Endothelial cell of umbilical vein (primary cell): ENCODE data around the gene TNRC6C. TPM values are rescaled to one million over a fixed set of nuclear protein-coding genes. Genes with fewer than 3 reads are reported as not detected.

Source experiments
- BruUV-seq: library from RNA; stranded (reverse); fragments of 400-500 nt; replicated peaks from 2 replicates; lab custom pipeline; 2021; lab: Mats Ljungman, UMichigan
- CTCF ChIA-PET: fragments of 300-600, 350-600 bp; sonication (Branson Sonifier 250); formaldehyde crosslinking; loops from one replicate; lab custom pipeline; 2021; ENCODE audit warnings: antibody characterized with exemption, inconsistent platforms; lab: Charles Lee
- POLR2A ChIA-PET: fragments of 300-600, 350-600 bp; sonication (Branson Sonifier 250); formaldehyde crosslinking; loops from one replicate; lab custom pipeline; 2021; ENCODE audit warnings: antibody characterized with exemption, inconsistent platforms; lab: Charles Lee
- DNase-seq: peaks from one replicate; pipeline ENCODE4 v3.0.0-alpha.2; 2011; ENCODE audit warnings: low read depth, low spot score
- FAIRE-seq: peaks from 2 replicates; lab custom pipeline; 2011; peaks lifted over from hg19 to GRCh38; lab: Jason Lieb, UNC
- H2AFZ ChIP-seq: 2 replicates; pipeline ENCODE4 v1.6.0; 2012; ENCODE audit warnings: low read depth, low read length, control low read depth, inconsistent platforms
- H3K27ac ChIP-seq: 2 replicates; pipeline ENCODE4 v1.5.1; 2011; ENCODE audit warnings: low read depth, mild to moderate bottlenecking, control low read depth, low read length, moderate library complexity; ENCODE audit not compliant: insufficient read depth
- H3K27me3 ChIP-seq, 2 experiments: 2 replicates each; pipeline versions ENCODE4 v1.6.0 to v1.6.1; 2011; ENCODE audit warnings: low read length in 2 of 2, mixed read lengths in 1 of 2; ENCODE audit not compliant: control insufficient read depth in 2 of 2, insufficient read depth in 2 of 2
- H3K36me3 ChIP-seq, 2 experiments: 2 replicates in 1 of 2; 3 replicates in 1 of 2; pipeline ENCODE4 v1.5.1; 2011; ENCODE audit warnings: low read length in 2 of 2, mild to moderate bottlenecking in 1 of 2, moderate library complexity in 1 of 2; ENCODE audit not compliant: control insufficient read depth in 2 of 2, insufficient read depth in 2 of 2; ENCODE audit errors: extremely low read depth in 1 of 2
- H3K4me1 ChIP-seq: 3 replicates; pipeline ENCODE4 v1.5.1; 2011; ENCODE audit warnings: mild to moderate bottlenecking, low read length; ENCODE audit not compliant: control insufficient read depth, insufficient read depth; ENCODE audit errors: extremely low read depth
- H3K4me2 ChIP-seq: 2 replicates; pipeline ENCODE4 v1.6.1; 2011; ENCODE audit warnings: low read length, control low read depth, mixed read lengths; ENCODE audit not compliant: insufficient read depth
- H3K4me3 ChIP-seq, 3 experiments: fragments of 200-600 bp in 1 of 3; sonication (generic), shearing (Covaris generic) in 1 of 3; replicated peaks in 1 of 3; 2 replicates each; pipeline ENCODE4 v1.5.1; 2011 to 2016; ENCODE audit warnings: control low read depth in 3 of 3, low read length in 3 of 3, mild to moderate bottlenecking in 2 of 3, inconsistent platforms in 1 of 3, low read depth in 1 of 3, moderate library complexity in 1 of 3; ENCODE audit not compliant: insufficient read depth in 1 of 3
- H3K79me2 ChIP-seq: 2 replicates; pipeline ENCODE4 v1.6.0; 2012; ENCODE audit warnings: low read length, inconsistent platforms; ENCODE audit not compliant: control insufficient read depth, insufficient read depth
- H3K9ac ChIP-seq: replicated peaks from 2 replicates; pipeline ENCODE3; 2011; ENCODE audit warnings: low read length, control low read depth; ENCODE audit not compliant: insufficient read depth; ENCODE audit errors: extremely low read depth
- H3K9me1 ChIP-seq: replicated peaks from 3 replicates; pipeline ENCODE4 v1.6.0; 2011; ENCODE audit warnings: mild to moderate bottlenecking, low read length; ENCODE audit not compliant: control insufficient read depth, insufficient read depth; ENCODE audit errors: extremely low read depth
- H3K9me3 ChIP-seq: replicated peaks from 2 replicates; pipeline ENCODE4 v1.5.1; 2012; ENCODE audit warnings: low read length, inconsistent platforms; ENCODE audit not compliant: control insufficient read depth, insufficient read depth
- H4K20me1 ChIP-seq: replicated peaks from 2 replicates; pipeline ENCODE3; 2011; ENCODE audit warnings: mild to moderate bottlenecking, low read length; ENCODE audit not compliant: control insufficient read depth, insufficient read depth; ENCODE audit errors: extremely low read depth
- CTCF ChIP-seq, 2 donors: IDR thresholded peaks; 1 replicate in 1 of 2; 2 replicates in 1 of 2; pipeline ENCODE4 v1.5.1; 2011; ENCODE audit warnings: low read length in 2 of 2, mild to moderate bottlenecking in 2 of 2, moderate library complexity in 2 of 2, control low read depth in 1 of 2, inconsistent platforms in 1 of 2, low read depth in 1 of 2; ENCODE audit not compliant: insufficient read depth in 1 of 2; ENCODE audit errors: extremely low read depth in 1 of 2
- EZH2 ChIP-seq: IDR thresholded peaks from 2 replicates; pipeline ENCODE4 v1.6.1; 2012; ENCODE audit warnings: borderline replicate concordance, low read depth, mild to moderate bottlenecking, moderate library complexity, low read length, inconsistent platforms; ENCODE audit not compliant: severe bottlenecking
- FOS ChIP-seq: IDR thresholded peaks from 2 replicates; pipeline ENCODE4 v1.6.1; 2011; ENCODE audit warnings: mild to moderate bottlenecking, low read length, moderate library complexity, borderline replicate concordance; ENCODE audit not compliant: insufficient read depth
- GATA2 ChIP-seq: IDR thresholded peaks from 2 replicates; pipeline ENCODE4 v1.7.0; 2011; ENCODE audit warnings: low read depth, mild to moderate bottlenecking, moderate library complexity, mixed read lengths, low read length; ENCODE audit not compliant: insufficient read length, insufficient read depth
- JUN ChIP-seq: IDR thresholded peaks from 2 replicates; pipeline ENCODE4 v1.6.1; 2011; ENCODE audit warnings: borderline replicate concordance, low read depth; ENCODE audit not compliant: insufficient read length, insufficient read depth
- MYC ChIP-seq: IDR thresholded peaks from one replicate; pipeline ENCODE4 v1.6.1; 2011; ENCODE audit warnings: mild to moderate bottlenecking, low read depth, low read length
- POLR2A ChIP-seq: IDR thresholded peaks from 2 replicates; pipeline ENCODE4 v1.6.1; 2012; ENCODE audit warnings: low read depth, mild to moderate bottlenecking, control low read depth, low read length
- POLR2AphosphoS5 ChIP-seq: IDR thresholded peaks from 2 replicates; pipeline ENCODE4 v1.6.1; 2012; ENCODE audit warnings: low read depth, mild to moderate bottlenecking, control low read depth, low read length, moderate library complexity; ENCODE audit not compliant: insufficient read depth
- dilution Hi-C: fragments of 300-500 bp; cut with MboI; formaldehyde crosslinking; loops from one replicate; pipeline ENCODE4 v1.15.0; 2019; ENCODE audit warnings: low sequenced_read_pairs; ENCODE audit not compliant: extremely low pct_ligation_motif_present
- intact Hi-C: fragments of 100-400 bp; cut with micrococcal nuclease; formaldehyde crosslinking; loops from one replicate; pipeline ENCODE4 v1.10.0; 2022
- polyA plus RNA-seq, 4 experiments: library from polyadenylated mRNA; depleted of rRNA in 3 of 4; stranded (reverse) in 3 of 4; unstranded in 1 of 4; fragments of >200 nt; gene quantifications; 2 replicates each; pipeline versions ENCODE4 v1.2.1 to v1.2.3, GENCODE V29; 2011 to 2012; ENCODE audit warnings: missing spikeins in 1 of 4
- total RNA-seq: library from RNA; stranded (reverse); gene quantifications from 2 replicates; pipeline ENCODE4 v1.2.3, GENCODE V29; 2021
- TF ChIP-seq, protein P1 (sequence below): IDR thresholded peaks from 2 replicates; pipeline ENCODE4 v1.6.1; 2011; ENCODE audit not compliant: insufficient read depth, insufficient read length

TNRC6C gene
- total and polyA plus RNA-seq, 2 donors (not counting 3 experiments of a cell fraction or from before 2014, with no cell fraction given) = 2.1 to 17.5 TPM

GRCh38 chr17:78124081-78124835 lies 165.8 kb downstream of the TNRC6C start:
- no TSS peak for BruUV-seq
- Histone ChIP-seq H3K27me3 (no peaks in the 10 kb centered on the region), H3K4me3 (no peak overlapping the region), H4K20me1 (no peaks in the 10 kb centered on the region), H2AFZ (no peak overlapping the region), H3K27ac (no peak overlapping the region), H3K79me2 (no peaks in the 10 kb centered on the region), H3K9me3 (no peaks in the 10 kb centered on the region), H3K4me1 (peaks cover 14% of the 10 kb centered on the region), H3K9me1 (no peaks in the 10 kb centered on the region), H3K36me3 (peaks cover 0 to 14% of the 10 kb centered on the region in 2 experiments), H3K4me2 (no peak overlapping the region), H3K9ac (no peak overlapping the region)
- intact Hi-C loops (no loop called here), dilution Hi-C loops (no loop called here)
- DNase-seq (no peak), FAIRE-seq (no peak)
- POLR2A ChIA-PET = no interaction called here
- TF ChIP-seq GATA2 = no peak
- TF ChIP-seq MYC = no peak
- CTCF ChIA-PET = interaction anchor here (1.9 kb wide), 1 partner anchor 11 kb away, joined by 8 read pairs; no protein-coding TSS in a partner anchor

DNA sequence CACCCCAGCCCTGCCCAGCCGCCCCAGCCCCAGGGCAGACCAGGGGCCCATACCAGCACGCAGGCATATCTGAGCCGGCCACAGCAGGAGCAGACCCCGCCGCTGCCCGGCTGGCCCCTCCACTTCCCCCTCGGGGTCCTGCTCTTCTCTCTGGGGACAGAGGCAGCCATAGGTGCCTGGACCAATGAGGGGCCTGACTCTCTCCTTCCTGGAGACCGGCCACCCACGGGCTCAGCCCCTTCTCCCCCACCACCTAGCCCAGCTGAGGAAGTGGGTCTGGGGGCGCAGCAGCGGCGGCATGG lies 166.3 kb downstream of the TNRC6C start:
- POLR2A ChIA-PET = no interaction called here

More for the DNA sequence above, 166.3 kb downstream of the TNRC6C start:
- H3K9me3 ChIP-seq = no peaks in the 10 kb centered on the region
- intact Hi-C loops (loop anchor here (5.0 kb wide), 1 partner anchor 128 kb away; no protein-coding TSS in a partner anchor), dilution Hi-C loops (no loop called here)
- H2AFZ ChIP-seq = no peak overlapping the region
- no peaks in the 10 kb centered on the region for H3K9me1 ChIP-seq
- H4K20me1 ChIP-seq = no peaks in the 10 kb centered on the region
- H3K4me3 ChIP-seq = no peak overlapping the region
- H3K79me2 ChIP-seq = no peaks in the 10 kb centered on the region
- no peak overlapping the region for H3K9ac ChIP-seq
- peaks cover 0 to 14% of the 10 kb centered on the region in 2 experiments for H3K36me3 ChIP-seq
- no TSS peak for BruUV-seq
- no peak overlapping the region for H3K4me2 ChIP-seq
- no peak for TF ChIP-seq GATA2
- TF ChIP-seq POLR2A = no peak
- no peak for TF ChIP-seq EZH2
- TF ChIP-seq CTCF (IDR thresholded peaks at IDR 0.05; ENCODE audit: extremely low read depth in 1 of 2, insufficient read depth in 1 of 2, low read depth in 1 of 2, low read length in 2 of 2) = no peak
- TF ChIP-seq, protein P1, sequence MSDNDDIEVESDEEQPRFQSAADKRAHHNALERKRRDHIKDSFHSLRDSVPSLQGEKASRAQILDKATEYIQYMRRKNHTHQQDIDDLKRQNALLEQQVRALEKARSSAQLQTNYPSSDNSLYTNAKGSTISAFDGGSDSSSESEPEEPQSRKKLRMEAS = no peak
- no peak for TF ChIP-seq POLR2AphosphoS5
- no peak for TF ChIP-seq JUN
- TF ChIP-seq FOS = no peak
- TF ChIP-seq MYC = no peak
- CTCF ChIA-PET = interaction anchor here (1.9 kb wide), 1 partner anchor 11 kb away, joined by 8 read pairs; no protein-coding TSS in a partner anchor
- H3K27ac ChIP-seq = no peak overlapping the region
- H3K27me3 ChIP-seq = no peaks in the 10 kb centered on the region
- FAIRE-seq (no peak), DNase-seq (no peak)
- peaks cover 14% of the 10 kb centered on the region for H3K4me1 ChIP-seq
